ENCODE data around the gene LEFTY1. TPM values are rescaled to one million over a fixed set of nuclear protein-coding genes. Genes with fewer than 3 reads are reported as not detected.

The LEFTY1 gene
- total and polyA plus RNA-seq, 2 of the 4 experiments (the other 2 are of a cell fraction) = not detected

DNA sequence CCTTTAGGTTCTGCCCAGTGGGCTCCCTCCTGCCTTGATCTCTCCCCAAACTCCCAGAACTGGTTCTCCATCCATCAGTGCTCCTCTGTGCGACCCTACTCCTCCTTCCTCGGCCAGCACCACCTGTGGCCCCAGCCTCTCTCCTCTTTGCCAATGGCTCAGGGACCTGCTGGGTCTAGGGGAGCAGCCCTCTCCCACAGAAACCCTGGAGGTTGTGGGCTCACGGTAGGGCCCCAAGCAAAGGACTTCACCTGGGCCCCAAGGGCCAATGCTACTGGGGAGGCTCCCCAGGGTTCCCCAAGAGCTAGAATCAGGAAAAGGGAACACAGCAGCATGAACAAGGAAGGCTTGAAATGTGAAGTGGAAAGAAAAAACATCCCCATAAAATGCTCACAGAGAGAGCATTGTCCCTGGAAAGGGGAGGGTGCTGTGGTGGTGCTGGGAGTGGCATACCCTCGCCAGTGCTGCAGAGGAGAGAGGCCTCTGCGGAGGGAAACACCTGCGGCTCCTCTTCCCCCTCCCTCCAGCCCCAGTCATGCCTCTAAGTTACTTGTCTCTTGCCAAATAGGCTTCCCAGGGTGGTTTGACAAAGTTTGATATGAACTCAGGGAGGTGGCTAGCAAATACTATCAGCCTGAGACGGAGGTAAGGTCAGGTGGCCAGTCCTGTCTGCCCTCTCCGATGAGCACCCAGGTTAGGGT lies 9.3 kb downstream of the LEFTY1 start:
- Histone ChIP-seq H3K79me1 (ENCODE audit: low read depth in 1 of 2, low read length in 2 of 2) (peaks cover 21 to 74% of the 10 kb centered on the region in 2 experiments), H3K4me2 (ENCODE audit: low read depth, low read length) (no peak overlapping the region), H4K5ac (ENCODE audit: low read depth, low read length) (no peak overlapping the region), H4K20me1 (ENCODE audit: insufficient read depth, low read length) (peaks cover 35% of the 10 kb centered on the region), H2BK20ac (ENCODE audit: low read depth, low read length) (no peak overlapping the region), H2BK15ac (ENCODE audit: low read depth, low read length) (no peak overlapping the region), H3K9me1 (ENCODE audit: insufficient read depth, low read length) (peaks cover 14% of the 10 kb centered on the region), H3K27ac (ENCODE audit: insufficient read depth, low read length) (no peak overlapping the region), H3K9me3 (ENCODE audit: control insufficient read depth, insufficient read depth, low read length) (no peaks in the 10 kb centered on the region), H2AFZ (replicated peaks; ENCODE audit: low read length, poor library complexity) (no peak overlapping the region), H2AK9ac (replicated peaks; ENCODE audit: low read depth, low read length, poor library complexity) (no peak overlapping the region), H3K27me3 (ENCODE audit: control insufficient read depth, insufficient read depth, low read length) (no peaks in the 10 kb centered on the region), H3K56ac (ENCODE audit: extremely low read depth, insufficient read depth, low read length) (no peak overlapping the region), H3K18ac (ENCODE audit: low read depth, low read length) (no peak overlapping the region), H2AK5ac (ENCODE audit: low read depth, low read length) (no peak overlapping the region), H3K14ac (replicated peaks; ENCODE audit: low read depth, low read length) (no peak overlapping the region), H3K9ac (ENCODE audit: low read depth, low read length) (no peak overlapping the region), H3K4me3 (ENCODE audit: insufficient read depth, low read depth, low read length) (no peak overlapping the region), H2BK5ac (ENCODE audit: low read depth, low read length, poor library complexity, severe bottlenecking) (no peak overlapping the region), H3K36me3 (ENCODE audit: control insufficient read depth, insufficient read depth, low read length) (peaks cover 13% of the 10 kb centered on the region; the same call in 1 of the 2 replicates), H2BK120ac (ENCODE audit: low read depth, low read length) (no peak overlapping the region), H4K91ac (ENCODE audit: insufficient read depth, low read depth, low read length) (no peak overlapping the region), H3K4me1 (ENCODE audit: control insufficient read depth, insufficient read depth, low read length) (peaks cover 12% of the 10 kb centered on the region; the same call in 1 of the 2 replicates), H3K23ac (ENCODE audit: low read depth, low read length) (no peak overlapping the region), H4K8ac (ENCODE audit: low read depth in 2 of 2, low read length in 2 of 2) (no peak overlapping the region), H3K4ac (ENCODE audit: low read depth, low read length) (no peak overlapping the region)
- dilution Hi-C loops (cut with HindIII; ENCODE audit: low sequenced_read_pairs, unreplicated experiment) = no loop called here
- in situ Hi-C loops (cut with MboI; ENCODE audit: low sequenced_read_pairs) = no loop called here
- DNase-seq (no peak), ATAC-seq (ENCODE audit: low read depth) (no peak)
- BruUV-seq (replicated peaks) = no TSS peak
- no CpG with 5 or more reads among the region's 8 CpGs for WGBS, 2 experiments (ENCODE audit: extremely low coverage in 2 of 2, insufficient read length in 1 of 2)
- intact Hi-C loops (cut with micrococcal nuclease) = no loop called here
- CTCF ChIA-PET = no interaction called here
- POLR2A ChIA-PET (ENCODE audit: unreplicated experiment) = no interaction called here
- no peak for TF ChIP-seq CEBPB (IDR thresholded peaks at IDR 0.05; ENCODE audit: low read depth, low read length)
- TF ChIP-seq MXI1 (IDR thresholded peaks at IDR 0.05; ENCODE audit: borderline replicate concordance, low read depth, low read length) = no peak
- TF ChIP-seq, protein P1, sequence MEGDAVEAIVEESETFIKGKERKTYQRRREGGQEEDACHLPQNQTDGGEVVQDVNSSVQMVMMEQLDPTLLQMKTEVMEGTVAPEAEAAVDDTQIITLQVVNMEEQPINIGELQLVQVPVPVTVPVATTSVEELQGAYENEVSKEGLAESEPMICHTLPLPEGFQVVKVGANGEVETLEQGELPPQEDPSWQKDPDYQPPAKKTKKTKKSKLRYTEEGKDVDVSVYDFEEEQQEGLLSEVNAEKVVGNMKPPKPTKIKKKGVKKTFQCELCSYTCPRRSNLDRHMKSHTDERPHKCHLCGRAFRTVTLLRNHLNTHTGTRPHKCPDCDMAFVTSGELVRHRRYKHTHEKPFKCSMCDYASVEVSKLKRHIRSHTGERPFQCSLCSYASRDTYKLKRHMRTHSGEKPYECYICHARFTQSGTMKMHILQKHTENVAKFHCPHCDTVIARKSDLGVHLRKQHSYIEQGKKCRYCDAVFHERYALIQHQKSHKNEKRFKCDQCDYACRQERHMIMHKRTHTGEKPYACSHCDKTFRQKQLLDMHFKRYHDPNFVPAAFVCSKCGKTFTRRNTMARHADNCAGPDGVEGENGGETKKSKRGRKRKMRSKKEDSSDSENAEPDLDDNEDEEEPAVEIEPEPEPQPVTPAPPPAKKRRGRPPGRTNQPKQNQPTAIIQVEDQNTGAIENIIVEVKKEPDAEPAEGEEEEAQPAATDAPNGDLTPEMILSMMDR (conservative IDR thresholded peaks at IDR 0.05; ENCODE audit: low read depth, low read length) = no peak
- no peak for TF ChIP-seq RCOR1 (IDR thresholded peaks at IDR 0.05; ENCODE audit: insufficient replicate concordance, low read length)
- TF ChIP-seq, protein P2, sequence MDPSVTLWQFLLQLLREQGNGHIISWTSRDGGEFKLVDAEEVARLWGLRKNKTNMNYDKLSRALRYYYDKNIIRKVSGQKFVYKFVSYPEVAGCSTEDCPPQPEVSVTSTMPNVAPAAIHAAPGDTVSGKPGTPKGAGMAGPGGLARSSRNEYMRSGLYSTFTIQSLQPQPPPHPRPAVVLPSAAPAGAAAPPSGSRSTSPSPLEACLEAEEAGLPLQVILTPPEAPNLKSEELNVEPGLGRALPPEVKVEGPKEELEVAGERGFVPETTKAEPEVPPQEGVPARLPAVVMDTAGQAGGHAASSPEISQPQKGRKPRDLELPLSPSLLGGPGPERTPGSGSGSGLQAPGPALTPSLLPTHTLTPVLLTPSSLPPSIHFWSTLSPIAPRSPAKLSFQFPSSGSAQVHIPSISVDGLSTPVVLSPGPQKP (IDR thresholded peaks at IDR 0.05; ENCODE audit: borderline replicate concordance, low read depth, low read length) = no peak
- TF ChIP-seq CHD1 (IDR thresholded peaks at IDR 0.05; ENCODE audit: low read depth, low read length) = no peak
- no peak for TF ChIP-seq MAZ (IDR thresholded peaks at IDR 0.05; ENCODE audit: borderline replicate concordance, low read depth, low read length)
- no peak for TF ChIP-seq SMC3 (IDR thresholded peaks at IDR 0.05; ENCODE audit: low read depth, low read length)
- TF ChIP-seq, protein P3, sequence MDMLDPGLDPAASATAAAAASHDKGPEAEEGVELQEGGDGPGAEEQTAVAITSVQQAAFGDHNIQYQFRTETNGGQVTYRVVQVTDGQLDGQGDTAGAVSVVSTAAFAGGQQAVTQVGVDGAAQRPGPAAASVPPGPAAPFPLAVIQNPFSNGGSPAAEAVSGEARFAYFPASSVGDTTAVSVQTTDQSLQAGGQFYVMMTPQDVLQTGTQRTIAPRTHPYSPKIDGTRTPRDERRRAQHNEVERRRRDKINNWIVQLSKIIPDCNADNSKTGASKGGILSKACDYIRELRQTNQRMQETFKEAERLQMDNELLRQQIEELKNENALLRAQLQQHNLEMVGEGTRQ (IDR thresholded peaks at IDR 0.05; ENCODE audit: low read depth, low read length) = no peak
- TF ChIP-seq BHLHE40 (IDR thresholded peaks at IDR 0.05; ENCODE audit: low read depth, low read length) = no peak
- no peak for TF ChIP-seq FOS (IDR thresholded peaks at IDR 0.05; ENCODE audit: low read depth, low read length)
- TF ChIP-seq NFE2L2 (IDR thresholded peaks at IDR 0.05; ENCODE audit: low read depth, low read length) = no peak
- TF ChIP-seq POLR2A (IDR thresholded peaks at IDR 0.05; ENCODE audit: low read depth, low read length) = no peak
- no peak for TF ChIP-seq RAD21 (IDR thresholded peaks at IDR 0.05; ENCODE audit: low read length)
- no peak for TF ChIP-seq MAFK (IDR thresholded peaks at IDR 0.05; ENCODE audit: low read depth, low read length)
- TF ChIP-seq RFX5 (IDR thresholded peaks at IDR 0.05; ENCODE audit: low read depth, low read length) = no peak
